Right renal pelvis (tissue), 4 donors: ENCODE results near the gene TRDN. TPM values are rescaled to one million over a fixed set of nuclear protein-coding genes. Genes with fewer than 3 reads are reported as not detected.

Source experiments
- DNase-seq, 4 donors: peaks; one replicate each; pipeline ENCODE4 v3.0.0-alpha.2; 2013; ENCODE audit warnings: low read depth in 4 of 4, low spot score in 3 of 4, missing footprints in 1 of 4
- polyA plus RNA-seq, 4 donors: library from polyadenylated mRNA; unstranded; fragments of 120-200 nt; gene quantifications; one replicate each; pipeline ENCODE4 v1.2.1, GENCODE V29; 2013; ENCODE audit not compliant: insufficient read length in 4 of 4

Gene TRDN
- polyA plus RNA-seq, 4 donors = 1.8 to 3.8 (median 3.2) TPM

- DNase-seq = no peak
These were observed 205.8 kb downstream of the TRDN start for GRCh38 chr6:123430970-123431369.

GRCh38 chr6:123427008-123427407 lies 209.7 kb downstream of the TRDN start:
- no peak for DNase-seq

GRCh38 chr6:123423130-123423529 lies 213.6 kb downstream of the TRDN start:
- no peak for DNase-seq

- DNase-seq = no peak
These were observed 216.2 kb downstream of the TRDN start for GRCh38 chr6:123420512-123420911.

GRCh38 chr6:123418071-123418470 lies 218.7 kb downstream of the TRDN start:
- no peak for DNase-seq

GRCh38 chr6:123417535-123417934 lies 219.2 kb downstream of the TRDN start:
- DNase-seq = no peak

- DNase-seq = peak; percentile 36 to 58 (median 54)
These were observed 220.8 kb downstream of the TRDN start for GRCh38 chr6:123415844-123416468.

- DNase-seq = no peak
These were observed 231.8 kb downstream of the TRDN start for GRCh38 chr6:123404975-123405374.

GRCh38 chr6:123402052-123402451 lies 234.7 kb downstream of the TRDN start:
- DNase-seq = no peak

- no peak for DNase-seq
These were observed 238.7 kb downstream of the TRDN start for GRCh38 chr6:123398072-123398471.

GRCh38 chr6:123393331-123393730 lies 243.4 kb downstream of the TRDN start:
- no peak for DNase-seq

- no peak for DNase-seq
These were observed 253.0 kb downstream of the TRDN start for GRCh38 chr6:123383718-123384117.

GRCh38 chr6:123380257-123380656 lies 256.5 kb downstream of the TRDN start:
- no peak for DNase-seq

- no peak for DNase-seq
These were observed 264.0 kb downstream of the TRDN start for GRCh38 chr6:123372737-123373136.

- no peak for DNase-seq
These were observed 272.8 kb downstream of the TRDN start for GRCh38 chr6:123363912-123364311.

GRCh38 chr6:123360359-123360758 lies 276.4 kb downstream of the TRDN start:
- no peak for DNase-seq

- DNase-seq = no peak
These were observed 284.0 kb downstream of the TRDN start for GRCh38 chr6:123352705-123353104.

GRCh38 chr6:123352279-123352678 lies 284.5 kb downstream of the TRDN start:
- DNase-seq = no peak

- DNase-seq = no peak
These were observed 292.9 kb downstream of the TRDN start for GRCh38 chr6:123343836-123344235.

GRCh38 chr6:123338394-123338793 lies 298.4 kb downstream of the TRDN start:
- DNase-seq = no peak

GRCh38 chr6:123333000-123333756 lies 303.6 kb downstream of the TRDN start:
- DNase-seq = no peak

GRCh38 chr6:123332070-123332469 lies 304.7 kb downstream of the TRDN start:
- no peak for DNase-seq
